ENCODE measurements around the gene TCFL5.
"Not testable (repeated sequence)": the region's sequence is repeated elsewhere in the genome, so short reads cannot be mapped to it uniquely, and the experiment has no call there.

Gene TCFL5

GRCh38 chr20:62880935-62881661 is 19.5 kb upstream of the TCFL5 start:
- H3K4me3 ChIP-seq (ENCODE audit: low read length) = no peak overlapping the region
- no peaks in the 10 kb centered on the region for H3K4me1 ChIP-seq (ENCODE audit: insufficient read depth, low read length)
- peaks cover 19% of the 10 kb centered on the region for H3K36me3 ChIP-seq (ENCODE audit: insufficient read depth, low read length)
- H3K9me3 ChIP-seq (ENCODE audit: low read length) = no peaks in the 10 kb centered on the region
- H3K27me3 ChIP-seq (ENCODE audit: insufficient read depth, low read length) = no peaks in the 10 kb centered on the region
- H2AFZ ChIP-seq (ENCODE audit: low read depth, low read length) = no peak overlapping the region

- Histone ChIP-seq H3K9me3 (ENCODE audit: low read length) (no peaks in the 10 kb centered on the region), H3K4me3 (ENCODE audit: low read length) (no peak overlapping the region), H3K36me3 (ENCODE audit: insufficient read depth, low read length) (peaks cover 17% of the 10 kb centered on the region), H2AFZ (ENCODE audit: low read depth, low read length) (no peak overlapping the region), H3K4me1 (ENCODE audit: insufficient read depth, low read length) (no peaks in the 10 kb centered on the region), H3K27me3 (ENCODE audit: insufficient read depth, low read length) (no peaks in the 10 kb centered on the region)
Observed at GRCh38 chr20:62880147-62880934, 18.7 kb upstream of the TCFL5 start.

- no peak overlapping the region for H3K4me3 ChIP-seq (ENCODE audit: low read length)
- no peak overlapping the region for H2AFZ ChIP-seq (ENCODE audit: low read depth, low read length)
- no peaks in the 10 kb centered on the region for H3K27me3 ChIP-seq (ENCODE audit: insufficient read depth, low read length)
- no peaks in the 10 kb centered on the region for H3K9me3 ChIP-seq (ENCODE audit: low read length)
- H3K36me3 ChIP-seq (ENCODE audit: insufficient read depth, low read length) = peaks cover 17% of the 10 kb centered on the region
- no peaks in the 10 kb centered on the region for H3K4me1 ChIP-seq (ENCODE audit: insufficient read depth, low read length)
Observed at GRCh38 chr20:62879275-62880146, 17.9 kb upstream of the TCFL5 start.

GRCh38 chr20:62878244-62879038 is 16.8 kb upstream of the TCFL5 start:
- no peaks in the 10 kb centered on the region for H3K4me1 ChIP-seq (ENCODE audit: insufficient read depth, low read length)

GRCh38 chr20:62876902-62877816 is 15.5 kb upstream of the TCFL5 start:
- H3K27me3 ChIP-seq (ENCODE audit: insufficient read depth, low read length) = no peaks in the 10 kb centered on the region
- no peak overlapping the region for H3K4me3 ChIP-seq (ENCODE audit: low read length)
- no peaks in the 10 kb centered on the region for H3K9me3 ChIP-seq (ENCODE audit: low read length)

More at GRCh38 chr20:62878244-62879038, 16.8 kb upstream of the TCFL5 start:
- H3K9me3 ChIP-seq (ENCODE audit: low read length) = no peaks in the 10 kb centered on the region
- H3K4me3 ChIP-seq (ENCODE audit: low read length) = no peak overlapping the region
- H3K36me3 ChIP-seq (ENCODE audit: insufficient read depth, low read length) = peaks cover 17% of the 10 kb centered on the region
- H2AFZ ChIP-seq (ENCODE audit: low read depth, low read length) = no peak overlapping the region
- no peaks in the 10 kb centered on the region for H3K27me3 ChIP-seq (ENCODE audit: insufficient read depth, low read length)

GRCh38 chr20:62876501-62876901 is 14.9 kb upstream of the TCFL5 start:
- H3K9me3 ChIP-seq (ENCODE audit: low read length) = no peaks in the 10 kb centered on the region
- H3K36me3 ChIP-seq (ENCODE audit: insufficient read depth, low read length) = peaks cover 13% of the 10 kb centered on the region
- H3K4me3 ChIP-seq (ENCODE audit: low read length) = no peak overlapping the region
- no peak overlapping the region for H2AFZ ChIP-seq (ENCODE audit: low read depth, low read length)
- no peaks in the 10 kb centered on the region for H3K27me3 ChIP-seq (ENCODE audit: insufficient read depth, low read length)
- no peaks in the 10 kb centered on the region for H3K4me1 ChIP-seq (ENCODE audit: insufficient read depth, low read length)

More at GRCh38 chr20:62876902-62877816, 15.5 kb upstream of the TCFL5 start:
- Histone ChIP-seq H3K36me3 (ENCODE audit: insufficient read depth, low read length) (peaks cover 17% of the 10 kb centered on the region), H2AFZ (ENCODE audit: low read depth, low read length) (no peak overlapping the region), H3K4me1 (ENCODE audit: insufficient read depth, low read length) (no peaks in the 10 kb centered on the region)

- Histone ChIP-seq H2AFZ (ENCODE audit: low read depth, low read length) (no peak overlapping the region), H3K4me1 (ENCODE audit: insufficient read depth, low read length) (no peaks in the 10 kb centered on the region), H3K27me3 (ENCODE audit: insufficient read depth, low read length) (no peaks in the 10 kb centered on the region), H3K36me3 (ENCODE audit: insufficient read depth, low read length) (peaks cover 5% of the 10 kb centered on the region), H3K9me3 (ENCODE audit: low read length) (no peaks in the 10 kb centered on the region), H3K4me3 (ENCODE audit: low read length) (no peak overlapping the region)
Observed at GRCh38 chr20:62875419-62876361, 14.1 kb upstream of the TCFL5 start.

- Histone ChIP-seq H3K4me3 (ENCODE audit: low read length) (no peak overlapping the region), H3K9me3 (ENCODE audit: low read length) (no peaks in the 10 kb centered on the region), H3K36me3 (ENCODE audit: insufficient read depth, low read length) (no peaks in the 10 kb centered on the region), H3K27me3 (ENCODE audit: insufficient read depth, low read length) (no peaks in the 10 kb centered on the region), H3K4me1 (ENCODE audit: insufficient read depth, low read length) (no peaks in the 10 kb centered on the region), H2AFZ (ENCODE audit: low read depth, low read length) (no peak overlapping the region)
Observed at GRCh38 chr20:62874964-62875344, 13.3 kb upstream of the TCFL5 start.

- H3K9me3 ChIP-seq (ENCODE audit: low read length); H2AFZ ChIP-seq (ENCODE audit: low read depth, low read length); H3K4me3 ChIP-seq (ENCODE audit: low read length); H3K27me3 ChIP-seq (ENCODE audit: insufficient read depth, low read length); H3K4me1 ChIP-seq (ENCODE audit: insufficient read depth, low read length); H3K36me3 ChIP-seq (ENCODE audit: insufficient read depth, low read length): not testable (repeated sequence)
Observed at GRCh38 chr20:62873681-62874031, 12.0 kb upstream of the TCFL5 start.

GRCh38 chr20:62873280-62873679 is 11.7 kb upstream of the TCFL5 start:
- H2AFZ ChIP-seq (ENCODE audit: low read depth, low read length) = no peak overlapping the region
- no peaks in the 10 kb centered on the region for H3K4me1 ChIP-seq (ENCODE audit: insufficient read depth, low read length)
- no peaks in the 10 kb centered on the region for H3K9me3 ChIP-seq (ENCODE audit: low read length)
- H3K27me3 ChIP-seq (ENCODE audit: insufficient read depth, low read length) = no peaks in the 10 kb centered on the region
- H3K4me3 ChIP-seq (ENCODE audit: low read length) = no peak overlapping the region
- no peaks in the 10 kb centered on the region for H3K36me3 ChIP-seq (ENCODE audit: insufficient read depth, low read length)

- Histone ChIP-seq H2AFZ (ENCODE audit: low read depth, low read length) (no peak overlapping the region), H3K27me3 (ENCODE audit: insufficient read depth, low read length) (no peaks in the 10 kb centered on the region), H3K36me3 (ENCODE audit: insufficient read depth, low read length) (no peaks in the 10 kb centered on the region), H3K9me3 (ENCODE audit: low read length) (no peaks in the 10 kb centered on the region), H3K4me3 (ENCODE audit: low read length) (no peak overlapping the region), H3K4me1 (ENCODE audit: insufficient read depth, low read length) (no peaks in the 10 kb centered on the region)
Observed at GRCh38 chr20:62872862-62873261, 11.2 kb upstream of the TCFL5 start.

Measured in neuron (in vitro differentiated cells).